ENCODE results near the gene ZBTB16. TPM values are rescaled to one million over a fixed set of nuclear protein-coding genes. Genes with fewer than 3 reads are reported as not detected.

ZBTB16 gene
- total and polyA plus RNA-seq, 2 donors (not counting 3 experiments of a cell fraction or from before 2014, with no cell fraction given) = 9.8 to 20.3 TPM

DNA sequence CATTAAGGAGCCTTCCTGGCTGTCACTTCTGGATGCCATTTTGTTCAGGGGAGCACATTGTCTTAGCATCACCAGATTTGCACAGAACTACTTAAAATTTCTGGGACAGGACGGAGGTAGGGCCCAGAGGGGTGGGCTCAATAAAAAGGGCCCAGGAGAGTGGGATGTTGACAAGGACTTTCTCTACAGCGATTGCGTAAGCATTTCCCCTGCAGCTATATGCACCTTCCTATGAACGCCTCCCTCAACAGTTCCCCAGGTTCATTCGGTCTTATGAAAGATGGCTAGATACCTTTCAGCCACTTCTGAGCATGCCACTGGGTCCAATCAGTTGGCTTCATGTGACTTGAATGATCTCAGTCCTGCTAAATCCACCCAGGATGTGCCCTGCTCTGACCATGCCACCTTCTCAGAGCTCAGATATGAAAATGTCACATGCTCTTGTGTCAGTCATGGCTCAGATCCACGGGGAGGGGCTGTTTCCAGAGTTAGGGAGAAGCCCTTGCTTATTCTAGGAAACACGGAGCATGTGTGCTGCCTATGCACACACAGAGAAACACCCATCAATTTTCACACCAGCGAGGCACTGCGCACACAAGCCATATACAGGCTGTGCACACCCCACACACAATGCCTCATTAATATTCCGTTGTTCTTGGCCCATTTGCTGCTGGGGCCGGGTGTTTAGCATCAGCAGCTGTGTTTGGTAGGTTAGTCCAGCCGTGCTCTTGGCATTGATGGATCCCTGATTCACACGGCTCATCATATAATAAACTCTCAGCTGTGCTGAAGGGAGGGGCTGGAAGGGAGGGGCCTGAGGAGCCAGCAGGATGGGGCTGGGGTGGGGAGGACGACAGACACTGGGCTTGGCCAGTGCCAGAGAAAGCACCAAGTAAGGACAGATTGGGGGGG is 184.2 kb downstream of the ZBTB16 start:
- intact Hi-C loops (cut with micrococcal nuclease) (no loop called here), dilution Hi-C loops (cut with MboI; ENCODE audit: extremely low pct_ligation_motif_present, low sequenced_read_pairs) (no loop called here)
- no peaks in the 10 kb centered on the region for H3K9me1 ChIP-seq (replicated peaks; ENCODE audit: control insufficient read depth, extremely low read depth, insufficient read depth, low read length)
- H2AFZ ChIP-seq (ENCODE audit: low read depth, low read length) = no peak overlapping the region
- no peaks in the 10 kb centered on the region for H3K4me1 ChIP-seq (ENCODE audit: control insufficient read depth, extremely low read depth, insufficient read depth, low read length)
- DNase-seq (ENCODE audit: low read depth, low spot score) (no peak), FAIRE-seq (no peak)
- no peak overlapping the region for H3K4me3 ChIP-seq (replicated peaks in 1 of 3; ENCODE audit: insufficient read depth in 1 of 3, low read depth in 1 of 3, low read length in 3 of 3)
- H3K9me3 ChIP-seq (replicated peaks; ENCODE audit: control insufficient read depth, insufficient read depth, low read length) = no peaks in the 10 kb centered on the region
- TF ChIP-seq EZH2 (IDR thresholded peaks at IDR 0.05; ENCODE audit: borderline replicate concordance, low read depth, low read length, severe bottlenecking) = no peak
- no peak for TF ChIP-seq MYC (IDR thresholded peaks at IDR 0.05; ENCODE audit: low read depth, low read length)
- no peak for TF ChIP-seq JUN (IDR thresholded peaks at IDR 0.05; ENCODE audit: borderline replicate concordance, insufficient read depth, insufficient read length, low read depth)
- TF ChIP-seq POLR2A (IDR thresholded peaks at IDR 0.05; ENCODE audit: low read depth, low read length) = no peak
- no peak for TF ChIP-seq GATA2 (IDR thresholded peaks at IDR 0.05; ENCODE audit: insufficient read depth, insufficient read length, low read depth, low read length)
- BruUV-seq (replicated peaks) = no TSS peak
- H3K79me2 ChIP-seq (ENCODE audit: control insufficient read depth, insufficient read depth, low read length) = no peaks in the 10 kb centered on the region
- POLR2A ChIA-PET = no interaction called here
- CTCF ChIA-PET = no interaction called here
- no peak overlapping the region for H3K27ac ChIP-seq (ENCODE audit: insufficient read depth, low read depth, low read length)
- H3K9ac ChIP-seq (replicated peaks; ENCODE audit: extremely low read depth, insufficient read depth, low read length) = no peak overlapping the region
- no peaks in the 10 kb centered on the region for H4K20me1 ChIP-seq (replicated peaks; ENCODE audit: control insufficient read depth, extremely low read depth, insufficient read depth, low read length)
- H3K36me3 ChIP-seq (ENCODE audit: control insufficient read depth in 2 of 2, extremely low read depth in 1 of 2, insufficient read depth in 2 of 2, low read length in 2 of 2) = peaks cover 0 to 5% of the 10 kb centered on the region in 2 experiments
- no peaks in the 10 kb centered on the region for H3K27me3 ChIP-seq (ENCODE audit: control insufficient read depth in 2 of 2, insufficient read depth in 2 of 2, low read length in 2 of 2)
- H3K4me2 ChIP-seq (ENCODE audit: insufficient read depth, low read length) = no peak overlapping the region

DNA sequence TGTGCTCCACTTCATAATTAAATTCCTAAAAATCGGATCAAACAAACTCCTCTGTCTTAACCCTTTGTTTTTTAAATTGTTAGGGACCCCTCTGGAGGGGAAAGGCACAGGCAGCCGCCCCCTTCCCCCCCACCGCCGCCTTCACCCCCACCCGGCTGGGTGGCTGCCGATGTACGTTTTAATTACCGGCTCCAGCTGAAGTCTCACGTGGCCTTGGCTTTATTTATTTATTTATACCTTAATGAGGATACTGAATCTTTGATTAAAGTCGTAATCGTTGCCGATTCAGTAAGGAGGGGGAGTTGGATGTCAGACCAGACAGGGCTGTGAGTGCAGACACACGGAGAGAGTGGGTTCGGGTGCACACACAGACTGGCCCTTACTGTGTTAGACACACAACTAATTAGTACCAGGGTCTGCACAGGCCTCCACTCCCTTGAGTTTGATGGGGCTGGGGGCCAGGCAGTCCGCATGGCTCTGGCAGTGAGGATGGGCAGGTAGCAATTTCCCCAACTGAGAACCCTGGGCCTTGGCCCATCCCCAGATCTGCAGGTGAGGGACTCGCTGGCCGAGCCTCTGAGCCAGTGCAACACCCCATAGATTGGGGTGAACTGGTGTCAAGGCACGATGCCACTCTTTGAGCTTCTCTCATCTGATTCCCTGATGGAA is 185.3 kb downstream of the ZBTB16 start:
- H3K9ac ChIP-seq (replicated peaks; ENCODE audit: extremely low read depth, insufficient read depth, low read length) = no peak overlapping the region
- H3K4me1 ChIP-seq (ENCODE audit: control insufficient read depth, extremely low read depth, insufficient read depth, low read length) = no peaks in the 10 kb centered on the region
- intact Hi-C loops (cut with micrococcal nuclease) (no loop called here), dilution Hi-C loops (cut with MboI; ENCODE audit: extremely low pct_ligation_motif_present, low sequenced_read_pairs) (no loop called here)
- FAIRE-seq = no peak
- no peaks in the 10 kb centered on the region for H3K9me1 ChIP-seq (replicated peaks; ENCODE audit: control insufficient read depth, extremely low read depth, insufficient read depth, low read length)
- no peaks in the 10 kb centered on the region for H4K20me1 ChIP-seq (replicated peaks; ENCODE audit: control insufficient read depth, extremely low read depth, insufficient read depth, low read length)
- no peak overlapping the region for H3K4me3 ChIP-seq (replicated peaks in 1 of 3; ENCODE audit: insufficient read depth in 1 of 3, low read depth in 1 of 3, low read length in 3 of 3)
- no TSS peak for BruUV-seq (replicated peaks)
- H3K79me2 ChIP-seq (ENCODE audit: control insufficient read depth, insufficient read depth, low read length) = no peaks in the 10 kb centered on the region
- no peak overlapping the region for H3K27ac ChIP-seq (ENCODE audit: insufficient read depth, low read depth, low read length)
- no peak for DNase-seq (ENCODE audit: low read depth, low spot score)
- no peaks in the 10 kb centered on the region for H3K9me3 ChIP-seq (replicated peaks; ENCODE audit: control insufficient read depth, insufficient read depth, low read length)
- no peaks in the 10 kb centered on the region for H3K27me3 ChIP-seq (ENCODE audit: control insufficient read depth in 2 of 2, insufficient read depth in 2 of 2, low read length in 2 of 2)
- ChIA-PET CTCF (interaction anchor here (7.6 kb wide), 1 partner anchor 16 kb away, joined by 51 read pairs; no protein-coding TSS in a partner anchor), POLR2A (no interaction called here)
- no peak for TF ChIP-seq POLR2A (IDR thresholded peaks at IDR 0.05; ENCODE audit: low read depth, low read length)
- TF ChIP-seq FOS (IDR thresholded peaks at IDR 0.05; ENCODE audit: borderline replicate concordance, insufficient read depth, low read length) = no peak
- TF ChIP-seq GATA2 (IDR thresholded peaks at IDR 0.05; ENCODE audit: insufficient read depth, insufficient read length, low read depth, low read length) = no peak
- TF ChIP-seq POLR2AphosphoS5 (IDR thresholded peaks at IDR 0.05; ENCODE audit: insufficient read depth, low read depth, low read length) = no peak
- H3K36me3 ChIP-seq (ENCODE audit: control insufficient read depth in 2 of 2, extremely low read depth in 1 of 2, insufficient read depth in 2 of 2, low read length in 2 of 2) = peaks cover 0 to 5% of the 10 kb centered on the region in 2 experiments
- no peak overlapping the region for H2AFZ ChIP-seq (ENCODE audit: low read depth, low read length)
- no peak overlapping the region for H3K4me2 ChIP-seq (ENCODE audit: insufficient read depth, low read length)

All from endothelial cell of umbilical vein (primary cell).